Activated CD8-positive, alpha-beta memory T cell treated with anti-CD3 and anti-CD28 coated beads for 48 hours (primary cell): ENCODE results near the gene THBS4.

Experiments
- DNase-seq, 3 experiments: peaks; one replicate each; pipeline ENCODE4 v3.0.0-alpha.2; 2020; ENCODE audit warnings: low read depth in 2 of 3, low spot score in 2 of 3

Gene THBS4

DNA sequence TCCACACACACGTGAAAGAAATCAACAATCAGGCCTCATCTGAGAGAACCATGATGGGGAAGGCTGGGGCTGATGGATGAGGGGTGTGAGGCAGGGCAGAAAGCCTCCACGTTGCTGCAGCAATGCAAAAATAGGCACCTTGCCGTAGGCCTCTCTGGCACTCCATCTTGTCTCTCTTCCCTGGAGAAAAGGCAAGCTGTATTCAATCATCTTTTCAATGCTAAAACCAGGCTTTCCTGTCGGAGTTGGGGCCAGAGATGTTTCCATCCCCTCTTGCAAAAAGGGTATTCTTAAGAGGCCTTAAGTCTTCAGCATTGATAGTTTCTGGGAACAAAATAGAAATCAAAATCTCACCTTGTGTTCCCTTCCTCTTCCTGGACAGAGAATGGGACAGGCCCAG lies 80.9 kb downstream of the THBS4 start:
- no peak for DNase-seq

GRCh38 chr5:80116465-80116864 lies 81.3 kb downstream of the THBS4 start:
- no peak for DNase-seq

DNA sequence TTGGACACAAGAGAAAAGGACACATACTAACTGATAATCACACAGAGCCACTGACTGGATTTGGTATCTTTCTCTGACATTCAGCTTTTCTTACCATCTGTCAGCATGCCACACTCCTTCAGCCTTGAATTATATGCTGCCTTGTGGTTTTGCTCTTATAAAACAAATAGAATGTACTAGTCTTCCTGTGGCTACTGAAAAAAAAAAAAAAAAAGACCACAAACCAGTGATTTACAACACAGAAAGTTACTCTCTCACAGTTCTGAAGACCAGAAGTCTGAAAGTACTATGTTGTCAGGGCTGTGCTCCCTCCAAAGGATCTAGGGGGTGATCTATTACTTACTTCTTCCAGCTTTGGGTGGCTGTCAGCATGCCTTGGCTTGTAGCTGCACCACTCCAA lies 82.3 kb downstream of the THBS4 start:
- no peak for DNase-seq

DNA sequence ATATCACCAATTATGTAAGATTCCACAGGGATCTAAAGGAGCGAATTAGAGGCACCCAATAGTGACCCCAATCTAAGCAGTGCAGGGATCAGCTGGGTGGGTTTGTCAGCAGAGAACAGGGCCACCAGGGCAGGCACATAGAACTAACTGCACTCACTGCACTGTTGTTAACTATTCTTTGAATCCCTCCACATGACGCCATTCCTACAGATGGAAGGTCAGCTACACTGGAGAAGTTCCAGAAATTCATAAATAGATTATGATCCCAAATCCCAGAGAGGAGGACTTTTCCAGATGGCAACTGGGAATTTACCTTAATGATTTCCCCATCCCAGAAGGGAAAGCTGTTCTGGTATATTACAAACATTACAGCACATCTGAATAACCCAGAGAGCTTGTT lies 84.2 kb downstream of the THBS4 start:
- no peak for DNase-seq

DNA sequence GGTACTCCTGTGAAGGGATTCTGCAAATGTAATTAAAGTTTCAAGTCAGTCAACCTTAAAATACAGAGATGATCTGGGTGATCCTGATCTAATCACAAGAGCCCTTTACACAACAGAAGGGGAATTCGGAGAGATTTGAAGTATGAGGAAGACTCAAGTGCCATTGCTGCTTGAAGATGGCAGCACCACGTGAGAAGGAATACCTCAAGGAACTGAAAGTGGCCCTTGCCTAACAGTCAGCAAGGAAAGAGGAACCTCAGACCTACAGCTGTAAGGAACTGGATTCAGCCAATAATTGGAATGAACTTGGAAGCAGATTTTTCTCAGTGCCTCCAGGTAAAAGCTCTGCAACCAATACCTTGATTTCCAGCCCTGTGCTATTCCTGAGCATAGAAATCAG lies 87.4 kb downstream of the THBS4 start:
- DNase-seq, result no peak

- no peak for DNase-seq
Measured at GRCh38 chr5:80124121-80124918, 89.2 kb downstream of the THBS4 start.

- DNase-seq, result no peak
Measured at GRCh38 chr5:80125022-80125961, 90.1 kb downstream of the THBS4 start.

- no peak for DNase-seq
Measured at GRCh38 chr5:80125962-80126480, 90.9 kb downstream of the THBS4 start.

DNA sequence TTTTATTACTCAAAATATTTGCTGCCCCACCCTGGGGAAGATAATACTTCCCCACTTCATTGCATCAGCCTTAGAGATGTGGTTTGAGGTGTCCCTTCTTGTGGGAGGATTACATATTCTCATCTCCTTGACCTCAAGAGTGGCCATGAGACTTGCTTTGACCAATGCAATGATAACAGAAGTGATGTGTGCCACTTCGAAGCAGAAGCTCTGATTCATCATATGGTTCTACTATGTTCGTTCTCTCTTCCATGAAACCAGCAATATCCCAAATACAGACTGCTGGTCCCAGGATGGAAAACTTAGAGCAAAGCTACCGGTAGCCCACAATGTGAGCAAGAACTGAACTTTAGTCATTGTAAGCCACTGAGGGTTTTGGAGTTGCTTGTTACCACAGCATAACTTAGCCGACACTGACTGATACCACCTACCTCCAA lies 92.0 kb downstream of the THBS4 start:
- DNase-seq, result no peak

GRCh38 chr5:80128141-80128540 lies 93.0 kb downstream of the THBS4 start:
- DNase-seq, result no peak

- DNase-seq, result no peak
Measured at GRCh38 chr5:80129146-80129545, 94.0 kb downstream of the THBS4 start.
